Measurements from ENCODE around the gene ANXA5.
"Not testable (repeated sequence)": the region's sequence is repeated elsewhere in the genome, so short reads cannot be mapped to it uniquely, and the experiment has no call there.

The ANXA5 gene

GRCh38 chr4:121679267-121679666 lies 17.5 kb downstream of the ANXA5 start:
- peak; percentile 37 for DNase-seq (ENCODE audit: low read depth, low spot score)

GRCh38 chr4:121677524-121677923 lies 19.3 kb downstream of the ANXA5 start:
- DNase-seq (ENCODE audit: low read depth, low spot score): no peak

GRCh38 chr4:121676345-121677075 lies 20.3 kb downstream of the ANXA5 start:
- no peak for DNase-seq (ENCODE audit: low read depth, low spot score)

- DNase-seq (ENCODE audit: low read depth, low spot score): peak; percentile 57
These were observed 21.1 kb downstream of the ANXA5 start for GRCh38 chr4:121675715-121676114.

GRCh38 chr4:121674696-121675095 lies 22.1 kb downstream of the ANXA5 start:
- DNase-seq (ENCODE audit: low read depth, low spot score): no peak

- DNase-seq (ENCODE audit: low read depth, low spot score): no peak
These were observed 22.6 kb downstream of the ANXA5 start for GRCh38 chr4:121674191-121674590.

GRCh38 chr4:121669163-121669550 lies 27.6 kb downstream of the ANXA5 start:
- DNase-seq (ENCODE audit: low read depth, low spot score): peak; percentile 42

- peak; percentile 89 for DNase-seq (ENCODE audit: low read depth, low spot score)
These were observed 28.2 kb downstream of the ANXA5 start for GRCh38 chr4:121668368-121669162.

- DNase-seq (ENCODE audit: low read depth, low spot score): no peak
These were observed 30.6 kb downstream of the ANXA5 start for GRCh38 chr4:121666091-121666679.

GRCh38 chr4:121665371-121665770 lies 31.4 kb downstream of the ANXA5 start:
- DNase-seq (ENCODE audit: low read depth, low spot score): no peak

GRCh38 chr4:121662225-121662624 lies 34.6 kb downstream of the ANXA5 start:
- DNase-seq (ENCODE audit: low read depth, low spot score): no peak

GRCh38 chr4:121660175-121660933 lies 36.4 kb downstream of the ANXA5 start:
- not testable (repeated sequence) for DNase-seq (ENCODE audit: low read depth, low spot score)

- DNase-seq (ENCODE audit: low read depth, low spot score): no peak
These were observed 38.7 kb downstream of the ANXA5 start for GRCh38 chr4:121658125-121658524.

GRCh38 chr4:121656269-121656641 lies 40.5 kb downstream of the ANXA5 start:
- DNase-seq (ENCODE audit: low read depth, low spot score): peak; percentile 77

- DNase-seq (ENCODE audit: low read depth, low spot score): peak; percentile 31
These were observed 41.2 kb downstream of the ANXA5 start for GRCh38 chr4:121655320-121656268.

GRCh38 chr4:121654738-121655137 lies 42.0 kb downstream of the ANXA5 start:
- DNase-seq (ENCODE audit: low read depth, low spot score): no peak

GRCh38 chr4:121653986-121654385 lies 42.8 kb downstream of the ANXA5 start:
- DNase-seq (ENCODE audit: low read depth, low spot score): no peak

GRCh38 chr4:121653214-121653613 lies 43.6 kb downstream of the ANXA5 start:
- DNase-seq (ENCODE audit: low read depth, low spot score): no peak

GRCh38 chr4:121651597-121651996 lies 45.2 kb downstream of the ANXA5 start:
- no peak for DNase-seq (ENCODE audit: low read depth, low spot score)

GRCh38 chr4:121650741-121651140 lies 46.0 kb downstream of the ANXA5 start:
- no peak for DNase-seq (ENCODE audit: low read depth, low spot score)

- DNase-seq (ENCODE audit: low read depth, low spot score): no peak
These were observed 48.3 kb downstream of the ANXA5 start for GRCh38 chr4:121648516-121648915.

Data from astrocyte of the hippocampus (primary cell).